Measurements from ENCODE around the gene CRLF1.

The CRLF1 gene

DNA sequence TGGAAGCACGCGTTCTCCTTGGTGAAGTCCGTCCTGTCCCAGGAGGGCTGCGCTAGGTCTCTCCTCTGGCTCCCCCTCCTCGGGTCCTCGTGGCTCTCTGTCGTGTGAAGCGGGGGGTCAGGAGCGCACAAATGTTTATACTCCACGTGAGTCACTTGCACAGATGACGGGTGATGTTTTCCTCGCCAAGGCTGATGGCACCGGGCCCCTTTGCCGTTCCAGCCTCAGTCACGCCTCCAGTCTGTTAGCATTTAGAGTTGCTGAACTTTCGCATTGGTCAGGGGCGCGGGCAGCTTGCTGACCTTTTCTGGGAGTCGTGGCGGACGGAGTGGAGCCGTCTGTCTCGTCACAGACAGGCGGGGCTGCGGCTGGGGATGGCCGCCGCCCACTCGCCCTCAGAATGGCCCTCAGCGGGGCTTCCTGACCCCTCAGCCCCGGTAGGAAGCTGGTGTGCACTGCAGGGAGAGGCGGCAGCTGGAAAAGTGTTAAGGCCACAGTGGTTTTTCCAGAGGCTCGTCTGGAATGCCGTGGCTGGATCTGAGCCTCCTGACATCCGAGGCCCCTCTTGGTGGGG lies 44.0 kb upstream of the CRLF1 start:
- no peak overlapping the region for H3K4me3 ChIP-seq (ENCODE audit: low read depth, low read length)
- TF ChIP-seq, protein P1, sequence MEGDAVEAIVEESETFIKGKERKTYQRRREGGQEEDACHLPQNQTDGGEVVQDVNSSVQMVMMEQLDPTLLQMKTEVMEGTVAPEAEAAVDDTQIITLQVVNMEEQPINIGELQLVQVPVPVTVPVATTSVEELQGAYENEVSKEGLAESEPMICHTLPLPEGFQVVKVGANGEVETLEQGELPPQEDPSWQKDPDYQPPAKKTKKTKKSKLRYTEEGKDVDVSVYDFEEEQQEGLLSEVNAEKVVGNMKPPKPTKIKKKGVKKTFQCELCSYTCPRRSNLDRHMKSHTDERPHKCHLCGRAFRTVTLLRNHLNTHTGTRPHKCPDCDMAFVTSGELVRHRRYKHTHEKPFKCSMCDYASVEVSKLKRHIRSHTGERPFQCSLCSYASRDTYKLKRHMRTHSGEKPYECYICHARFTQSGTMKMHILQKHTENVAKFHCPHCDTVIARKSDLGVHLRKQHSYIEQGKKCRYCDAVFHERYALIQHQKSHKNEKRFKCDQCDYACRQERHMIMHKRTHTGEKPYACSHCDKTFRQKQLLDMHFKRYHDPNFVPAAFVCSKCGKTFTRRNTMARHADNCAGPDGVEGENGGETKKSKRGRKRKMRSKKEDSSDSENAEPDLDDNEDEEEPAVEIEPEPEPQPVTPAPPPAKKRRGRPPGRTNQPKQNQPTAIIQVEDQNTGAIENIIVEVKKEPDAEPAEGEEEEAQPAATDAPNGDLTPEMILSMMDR (IDR thresholded peaks at IDR 0.05; ENCODE audit: low read depth, low read length, missing control alignments), result no peak
- no peak for DNase-seq (ENCODE audit: low read depth)

DNA sequence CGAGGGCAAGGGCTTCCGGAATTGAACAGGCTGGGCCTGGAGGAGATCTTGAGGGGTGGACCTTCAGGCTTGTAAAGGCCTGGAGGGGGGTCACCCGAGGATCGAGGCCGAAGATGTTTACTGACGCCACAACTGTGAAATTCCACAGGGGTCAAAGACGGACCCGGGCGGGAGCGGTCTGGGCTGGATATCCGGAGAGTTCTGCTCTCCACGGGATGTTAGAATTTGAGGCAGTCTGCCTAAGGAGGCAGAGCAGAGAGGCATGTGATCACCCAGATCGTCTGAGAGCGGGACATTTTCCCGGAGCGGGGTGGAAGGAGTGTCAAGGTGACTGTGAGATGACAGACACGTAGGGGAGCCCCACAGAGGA lies 43.4 kb upstream of the CRLF1 start:
- H3K4me3 ChIP-seq (ENCODE audit: low read depth, low read length), result no peak overlapping the region
- no peak for DNase-seq (ENCODE audit: low read depth)
- TF ChIP-seq, protein P1 (IDR thresholded peaks at IDR 0.05; ENCODE audit: low read depth, low read length, missing control alignments), result no peak

DNA sequence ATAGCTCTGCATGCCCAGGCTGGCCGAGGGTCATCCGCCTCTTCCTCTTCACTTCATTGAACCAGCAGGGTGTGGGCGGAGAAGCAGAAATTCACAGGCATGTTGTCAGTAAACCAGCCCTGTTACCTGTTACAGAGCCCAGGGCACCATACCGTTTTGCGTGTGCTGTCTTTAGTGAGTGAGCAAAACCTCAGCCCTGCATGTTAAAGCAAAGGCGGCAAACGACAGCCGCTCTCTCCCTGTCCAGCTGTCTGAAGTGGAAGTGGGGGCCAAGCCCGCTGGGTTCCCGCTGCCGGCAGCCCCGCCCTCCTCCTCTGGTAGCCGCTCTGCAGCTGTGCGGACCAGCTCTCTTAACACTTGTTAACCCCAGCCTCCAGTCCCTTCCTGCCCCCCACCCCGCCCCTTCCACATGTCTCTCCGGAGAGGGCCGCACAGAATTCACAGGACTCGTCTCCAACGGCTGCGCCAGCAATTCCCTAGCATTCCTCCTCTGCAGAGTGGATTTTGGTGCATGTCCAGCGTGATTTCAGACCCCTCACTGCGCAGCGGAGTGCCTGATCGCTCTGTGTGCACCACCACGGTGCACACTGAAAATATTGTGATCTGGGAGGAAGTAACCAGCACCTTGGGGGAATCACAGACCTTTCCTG lies 42.9 kb upstream of the CRLF1 start:
- no peak for DNase-seq (ENCODE audit: low read depth)
- no peak overlapping the region for H3K4me3 ChIP-seq (ENCODE audit: low read depth, low read length)
- TF ChIP-seq, protein P1 (IDR thresholded peaks at IDR 0.05; ENCODE audit: low read depth, low read length, missing control alignments), result no peak

DNA sequence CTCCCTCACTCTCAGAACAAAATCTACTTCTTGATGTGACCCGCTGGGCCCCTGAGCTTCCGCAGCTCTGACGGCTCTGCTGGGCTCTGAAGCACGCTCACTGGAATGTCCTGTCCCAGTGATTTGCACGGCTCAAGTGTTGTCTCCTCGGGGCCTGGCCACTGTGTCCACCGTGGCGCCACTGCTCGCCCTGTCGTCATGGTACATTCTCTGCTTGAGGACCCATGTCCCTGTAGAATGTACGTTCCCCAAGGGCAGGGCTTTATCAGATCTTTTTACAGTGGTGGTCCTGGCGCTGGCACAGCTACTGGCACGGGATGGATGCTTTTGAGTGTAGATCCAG lies 42.3 kb upstream of the CRLF1 start:
- TF ChIP-seq, protein P1 (IDR thresholded peaks at IDR 0.05; ENCODE audit: low read depth, low read length, missing control alignments), result no peak
- no peak overlapping the region for H3K4me3 ChIP-seq (ENCODE audit: low read depth, low read length)
- no peak for DNase-seq (ENCODE audit: low read depth)

DNA sequence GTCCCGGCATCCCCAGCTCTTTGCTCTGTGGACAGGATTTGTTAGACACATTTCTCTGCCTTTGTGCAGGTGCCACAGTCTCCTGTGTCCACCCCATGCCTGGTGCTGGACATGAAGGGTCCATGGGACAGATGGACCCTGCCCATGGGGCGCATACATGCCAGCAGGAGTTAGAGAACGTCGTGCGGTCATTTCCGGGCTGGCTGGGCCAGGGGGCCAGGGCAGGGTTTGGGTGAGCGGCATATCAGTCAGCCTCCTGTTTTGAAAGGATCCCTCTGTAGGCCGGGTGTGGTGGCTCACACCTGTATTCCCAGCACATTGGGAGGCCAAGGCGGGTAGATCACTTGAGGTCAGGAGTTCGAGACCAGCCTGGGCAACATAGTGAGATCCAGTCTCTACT lies 41.2 kb upstream of the CRLF1 start:
- no peak overlapping the region for H3K4me3 ChIP-seq (ENCODE audit: low read depth, low read length)
- TF ChIP-seq, protein P1 (IDR thresholded peaks at IDR 0.05; ENCODE audit: low read depth, low read length, missing control alignments), result no peak
- no peak for DNase-seq (ENCODE audit: low read depth)

GRCh38 chr19:18647371-18647767 lies 40.8 kb upstream of the CRLF1 start:
- H3K4me3 ChIP-seq (ENCODE audit: low read depth, low read length), result no peak overlapping the region
- DNase-seq (ENCODE audit: low read depth), result no peak
- TF ChIP-seq, protein P1 (IDR thresholded peaks at IDR 0.05; ENCODE audit: low read depth, low read length, missing control alignments), result no peak
